ENCODE data around the gene HTT. TPM values are rescaled to one million over a fixed set of nuclear protein-coding genes. Genes with fewer than 3 reads are reported as not detected.

HTT gene
- total and polyA plus RNA-seq, 2 of the 13 experiments (the other 11 are each of a cell fraction or from before 2014, with no cell fraction given) = 17.5 to 19.5 TPM

- peak in 1 of 2 experiments; percentile 61; a peak in 1 of 4 replicates for TF ChIP-seq KLF16 (CRISPR knock-in tag; IDR thresholded peaks at IDR 0.05)
- TF ChIP-seq ZNF446 (CRISPR knock-in tag; IDR thresholded peaks at IDR 0.05) = no peak
- peak; percentile 69; the same call in 1 of the 2 replicates for TF ChIP-seq ZNF503 (CRISPR knock-in tag; IDR thresholded peaks at IDR 0.05)
- TF ChIP-seq ZSCAN30 (CRISPR knock-in tag; IDR thresholded peaks at IDR 0.05) = 0 out of 2 replicates have a peak, but pooled peaks have one; percentile 42
- TF ChIP-seq ZBTB39 (CRISPR knock-in tag; IDR thresholded peaks at IDR 0.05) = peak; percentile 55; the same call in 1 of the 2 replicates
- TF ChIP-seq, protein P1, sequence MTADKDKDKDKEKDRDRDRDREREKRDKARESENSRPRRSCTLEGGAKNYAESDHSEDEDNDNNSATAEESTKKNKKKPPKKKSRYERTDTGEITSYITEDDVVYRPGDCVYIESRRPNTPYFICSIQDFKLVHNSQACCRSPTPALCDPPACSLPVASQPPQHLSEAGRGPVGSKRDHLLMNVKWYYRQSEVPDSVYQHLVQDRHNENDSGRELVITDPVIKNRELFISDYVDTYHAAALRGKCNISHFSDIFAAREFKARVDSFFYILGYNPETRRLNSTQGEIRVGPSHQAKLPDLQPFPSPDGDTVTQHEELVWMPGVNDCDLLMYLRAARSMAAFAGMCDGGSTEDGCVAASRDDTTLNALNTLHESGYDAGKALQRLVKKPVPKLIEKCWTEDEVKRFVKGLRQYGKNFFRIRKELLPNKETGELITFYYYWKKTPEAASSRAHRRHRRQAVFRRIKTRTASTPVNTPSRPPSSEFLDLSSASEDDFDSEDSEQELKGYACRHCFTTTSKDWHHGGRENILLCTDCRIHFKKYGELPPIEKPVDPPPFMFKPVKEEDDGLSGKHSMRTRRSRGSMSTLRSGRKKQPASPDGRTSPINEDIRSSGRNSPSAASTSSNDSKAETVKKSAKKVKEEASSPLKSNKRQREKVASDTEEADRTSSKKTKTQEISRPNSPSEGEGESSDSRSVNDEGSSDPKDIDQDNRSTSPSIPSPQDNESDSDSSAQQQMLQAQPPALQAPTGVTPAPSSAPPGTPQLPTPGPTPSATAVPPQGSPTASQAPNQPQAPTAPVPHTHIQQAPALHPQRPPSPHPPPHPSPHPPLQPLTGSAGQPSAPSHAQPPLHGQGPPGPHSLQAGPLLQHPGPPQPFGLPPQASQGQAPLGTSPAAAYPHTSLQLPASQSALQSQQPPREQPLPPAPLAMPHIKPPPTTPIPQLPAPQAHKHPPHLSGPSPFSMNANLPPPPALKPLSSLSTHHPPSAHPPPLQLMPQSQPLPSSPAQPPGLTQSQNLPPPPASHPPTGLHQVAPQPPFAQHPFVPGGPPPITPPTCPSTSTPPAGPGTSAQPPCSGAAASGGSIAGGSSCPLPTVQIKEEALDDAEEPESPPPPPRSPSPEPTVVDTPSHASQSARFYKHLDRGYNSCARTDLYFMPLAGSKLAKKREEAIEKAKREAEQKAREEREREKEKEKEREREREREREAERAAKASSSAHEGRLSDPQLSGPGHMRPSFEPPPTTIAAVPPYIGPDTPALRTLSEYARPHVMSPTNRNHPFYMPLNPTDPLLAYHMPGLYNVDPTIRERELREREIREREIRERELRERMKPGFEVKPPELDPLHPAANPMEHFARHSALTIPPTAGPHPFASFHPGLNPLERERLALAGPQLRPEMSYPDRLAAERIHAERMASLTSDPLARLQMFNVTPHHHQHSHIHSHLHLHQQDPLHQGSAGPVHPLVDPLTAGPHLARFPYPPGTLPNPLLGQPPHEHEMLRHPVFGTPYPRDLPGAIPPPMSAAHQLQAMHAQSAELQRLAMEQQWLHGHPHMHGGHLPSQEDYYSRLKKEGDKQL (CRISPR knock-in tag; IDR thresholded peaks at IDR 0.05; ENCODE audit: low read depth) = 0 out of 2 replicates have a peak, but pooled peaks have one; percentile 32
- TF ChIP-seq ZNF160 (CRISPR knock-in tag; IDR thresholded peaks at IDR 0.05) = 0 out of 2 replicates have a peak, but pooled peaks have one; percentile 33
- TF ChIP-seq MXI1 (IDR thresholded peaks at IDR 0.05; ENCODE audit: borderline replicate concordance, low read depth, low read length) = no peak; the same call in 2 of the 3 replicates
- peak; percentile 26; the same call in 1 of the 2 replicates for TF ChIP-seq PITX1 (CRISPR knock-in tag; IDR thresholded peaks at IDR 0.05)
- peak; percentile 54; the same call in 1 of the 2 replicates for TF ChIP-seq MIXL1 (CRISPR knock-in tag; IDR thresholded peaks at IDR 0.05)
- TF ChIP-seq SP4 (CRISPR knock-in tag; IDR thresholded peaks at IDR 0.05) = no peak; the same call in 1 of the 2 replicates
- no peak for TF ChIP-seq ZNF343 (CRISPR knock-in tag; IDR thresholded peaks at IDR 0.05)
- TF ChIP-seq PBX3 (CRISPR knock-in tag; IDR thresholded peaks at IDR 0.05; ENCODE audit: borderline replicate concordance) = no peak
- 0 out of 2 replicates have a peak, but pooled peaks have one; percentile 65 for TF ChIP-seq ZMYM2 (CRISPR knock-in tag; IDR thresholded peaks at IDR 0.05)
- no peak for TF ChIP-seq SIN3A (IDR thresholded peaks at IDR 0.05; ENCODE audit: borderline replicate concordance, low read depth, low read length)
- TF ChIP-seq BHLHE40 (IDR thresholded peaks at IDR 0.05; ENCODE audit: low read length) = 0 out of 2 replicates have a peak, but pooled peaks have one; percentile 12
- TF ChIP-seq SRSF9 (IDR thresholded peaks at IDR 0.05; ENCODE audit: borderline replicate concordance, insufficient read depth, low read depth, low read length, poor library complexity, severe bottlenecking) = no peak
Measured at GRCh38 chr4:3073158-3074077, 1.1 kb upstream of the HTT start (continued).

Measured in HepG2 (cell line).